Psoas muscle (tissue), 8 donors: Measurements from ENCODE around the gene OLA1. TPM values are rescaled to one million over a fixed set of nuclear protein-coding genes. Genes with fewer than 3 reads are reported as not detected.

Experiments used
- ATAC-seq, 4 donors: fragments of 200-7000 bp; cut with Tn5 transposase; one replicate each; pipeline ENCODE4 v1.9.1; 2020; ENCODE audit warnings: moderate library complexity in 3 of 4, mild to moderate bottlenecking in 2 of 4
- DNase-seq, 2 donors: peaks; one replicate each; pipeline ENCODE4 v3.0.0-alpha.2; 2020
- H3K27ac ChIP-seq: fragments of 200-600 bp; one replicate; pipeline ENCODE4 v1.8.0; 2022
- H3K27me3 ChIP-seq, 3 donors: fragments of 200-600 bp in 1 of 3; one replicate each; pipeline versions ENCODE4 v1.6.1 to v1.8.0; 2013 to 2022; ENCODE audit warnings: low read length in 2 of 3, mild to moderate bottlenecking in 2 of 3, moderate library complexity in 1 of 3; ENCODE audit not compliant: insufficient read depth in 3 of 3
- H3K36me3 ChIP-seq, 2 donors: fragments of 200-600 bp in 1 of 2; one replicate each; pipeline versions ENCODE4 v1.6.1 to v1.8.0; 2013 to 2022; ENCODE audit warnings: low read depth in 1 of 2, mild to moderate bottlenecking in 1 of 2, moderate library complexity in 1 of 2; ENCODE audit not compliant: insufficient read depth in 1 of 2
- H3K4me1 ChIP-seq: fragments of 200-600 bp; one replicate; pipeline ENCODE4 v1.8.0; 2022
- H3K4me3 ChIP-seq: fragments of 200-600 bp; one replicate; pipeline ENCODE4 v1.8.0; 2022; ENCODE audit warnings: mild to moderate bottlenecking
- H3K9me3 ChIP-seq: fragments of 200-600 bp; one replicate; pipeline ENCODE4 v1.8.0; 2022
- WGBS, 3 donors: extraction: QIAGEN DNeasy Blood & Tissue Kit; methylation state at CpG; one replicate each; pipeline versions ENCODE4 v1.1.6 to v1.1.7; 2013; 5-methylcytosine and 5-hydroxymethylcytosine counted together
- intact Hi-C, 2 donors: fragments of 100-400 bp; cut with DNase I; formaldehyde crosslinking; loops; one replicate each; pipeline versions ENCODE4 v1.11.0 to v1.14.2; 2022
- polyA plus RNA-seq, 3 donors: library from polyadenylated mRNA; stranded (reverse); fragments of 200-250 nt; gene quantifications; one replicate each; pipeline ENCODE4 v1.2.3, GENCODE V29; 2013
- total RNA-seq, 4 donors: library from RNA; stranded (reverse); fragmentation: NEBNext Ultra II Directional in 2 of 4; extraction: Animal tissue kit (Norgen Biotek cat#: 25700) in 2 of 4; gene quantifications; one replicate each; pipeline versions ENCODE4 v1.2.1 to v1.2.4, GENCODE V29; 2021 to 2023
- TF ChIP-seq, protein P1 (sequence below): fragments of 200-600 bp; IDR thresholded peaks from one replicate; pipeline ENCODE4 v1.8.0; 2022; ENCODE audit warnings: antibody characterized with exemption
- donor health status: healthy with polysubstance abuse.
- donor health status: DM: no; HTN: no; CAD: no; lungs with moderate emphysema.
- donor health status: Bipolar disorder and iron deficiency.
- donor health status: healthy.
- donor health status: DM: yes; HTN: yes; CAD: no.
- donor health status: DM: no; HTN: no; CAD: no.
- donor health status: DM: no; HTN: no; CAD: no.
- donor health status: DM: yes; HTN: yes; CAD: no.

OLA1 gene
- total and polyA plus RNA-seq, 7 donors = 86.8 to 125 (median 112) TPM

DNA sequence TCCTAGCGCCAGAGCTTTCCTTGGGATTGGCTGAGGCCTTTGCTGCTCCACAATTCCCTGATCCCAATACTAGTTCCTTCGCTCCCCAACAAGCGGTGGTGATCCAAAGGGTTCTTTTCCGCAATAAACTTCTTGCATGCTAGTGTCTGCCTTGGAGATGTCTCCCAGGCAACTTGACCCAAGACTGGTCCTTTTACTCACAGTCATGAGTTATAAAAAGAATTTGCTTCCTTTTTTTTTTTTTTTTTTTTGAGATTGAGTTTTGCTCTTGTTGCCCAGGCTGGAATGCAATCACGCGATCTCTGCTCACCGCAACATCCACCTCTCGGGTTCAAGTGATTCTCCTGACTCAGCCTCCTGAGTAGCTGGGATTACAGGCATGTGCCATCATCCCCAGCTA lies 193.4 kb downstream of the OLA1 start:
- ATAC-seq (no peak), DNase-seq (no peak)
- Histone ChIP-seq H3K36me3 (no peaks in the 10 kb centered on the region), H3K9me3 (no peaks in the 10 kb centered on the region), H3K4me1 (no peaks in the 10 kb centered on the region), H3K4me3 (no peak overlapping the region), H3K27ac (no peak overlapping the region), H3K27me3 (peaks cover 0 to 2% (median 0%) of the 10 kb centered on the region in 3 donors)
- TF ChIP-seq, protein P1, sequence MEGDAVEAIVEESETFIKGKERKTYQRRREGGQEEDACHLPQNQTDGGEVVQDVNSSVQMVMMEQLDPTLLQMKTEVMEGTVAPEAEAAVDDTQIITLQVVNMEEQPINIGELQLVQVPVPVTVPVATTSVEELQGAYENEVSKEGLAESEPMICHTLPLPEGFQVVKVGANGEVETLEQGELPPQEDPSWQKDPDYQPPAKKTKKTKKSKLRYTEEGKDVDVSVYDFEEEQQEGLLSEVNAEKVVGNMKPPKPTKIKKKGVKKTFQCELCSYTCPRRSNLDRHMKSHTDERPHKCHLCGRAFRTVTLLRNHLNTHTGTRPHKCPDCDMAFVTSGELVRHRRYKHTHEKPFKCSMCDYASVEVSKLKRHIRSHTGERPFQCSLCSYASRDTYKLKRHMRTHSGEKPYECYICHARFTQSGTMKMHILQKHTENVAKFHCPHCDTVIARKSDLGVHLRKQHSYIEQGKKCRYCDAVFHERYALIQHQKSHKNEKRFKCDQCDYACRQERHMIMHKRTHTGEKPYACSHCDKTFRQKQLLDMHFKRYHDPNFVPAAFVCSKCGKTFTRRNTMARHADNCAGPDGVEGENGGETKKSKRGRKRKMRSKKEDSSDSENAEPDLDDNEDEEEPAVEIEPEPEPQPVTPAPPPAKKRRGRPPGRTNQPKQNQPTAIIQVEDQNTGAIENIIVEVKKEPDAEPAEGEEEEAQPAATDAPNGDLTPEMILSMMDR = no peak
- 91 to 94% (median 92%) methylated on average over 8 of the region's 8 CpGs for WGBS, 3 donors
- intact Hi-C loops = no loop called here

GRCh38 chr2:174053355-174054151 lies 194.8 kb downstream of the OLA1 start:
- no peaks in the 10 kb centered on the region for H3K9me3 ChIP-seq
- TF ChIP-seq, protein P1 = no peak
- ATAC-seq (no peak), DNase-seq (no peak)
- no peak overlapping the region for H3K27ac ChIP-seq
- H3K4me1 ChIP-seq = no peaks in the 10 kb centered on the region
- peaks cover 0 to 2% (median 0%) of the 10 kb centered on the region in 3 donors for H3K27me3 ChIP-seq
- intact Hi-C loops = no loop called here
- whole genome bisulfite sequencing, 3 donors = 56 to 73% (median 68%) methylated on average over 10 of the region's 10 CpGs
- H3K4me3 ChIP-seq = no peak overlapping the region
- no peaks in the 10 kb centered on the region for H3K36me3 ChIP-seq

GRCh38 chr2:174052584-174052976 lies 195.8 kb downstream of the OLA1 start:
- no peak for ATAC-seq
- H3K27me3 ChIP-seq = peaks cover 0 to 2% (median 0%) of the 10 kb centered on the region in 3 donors
- TF ChIP-seq, protein P1 = no peak
- DNase-seq = no peak
- no peak overlapping the region for H3K27ac ChIP-seq
- H3K4me3 ChIP-seq = no peak overlapping the region
- H3K9me3 ChIP-seq = no peaks in the 10 kb centered on the region
- intact Hi-C loops = no loop called here
- H3K4me1 ChIP-seq = no peaks in the 10 kb centered on the region
- H3K36me3 ChIP-seq = no peaks in the 10 kb centered on the region
- WGBS, 3 donors = 54 to 74% (median 59%) methylated on average over 3 of the region's 3 CpGs

- TF ChIP-seq, protein P1 = no peak
- 52 to 62% (median 53%) methylated on average over 13 of the region's 13 CpGs for WGBS, 3 donors
- Histone ChIP-seq H3K9me3 (no peaks in the 10 kb centered on the region), H3K4me3 (no peak overlapping the region), H3K27ac (no peak overlapping the region), H3K36me3 (no peaks in the 10 kb centered on the region), H3K4me1 (no peaks in the 10 kb centered on the region), H3K27me3 (peaks cover 0 to 2% (median 0%) of the 10 kb centered on the region in 3 donors)
- intact Hi-C loops = no loop called here
- no peak for ATAC-seq
- DNase-seq = no peak
These were observed 196.4 kb downstream of the OLA1 start for GRCh38 chr2:174051741-174052583.
